ENCODE measurements around the gene KCTD13.
A peak's percentile ranks its signal among the peaks of the same experiment; 100 is the strongest.
"Not testable (repeated sequence)": the region's sequence is repeated elsewhere in the genome, so short reads cannot be mapped to it uniquely, and the experiment has no call there.

Gene KCTD13

GRCh38 chr16:29877266-29877961, 48.6 kb downstream of the KCTD13 start:
- DNase-seq = peak; percentile 41 to 52

DNA sequence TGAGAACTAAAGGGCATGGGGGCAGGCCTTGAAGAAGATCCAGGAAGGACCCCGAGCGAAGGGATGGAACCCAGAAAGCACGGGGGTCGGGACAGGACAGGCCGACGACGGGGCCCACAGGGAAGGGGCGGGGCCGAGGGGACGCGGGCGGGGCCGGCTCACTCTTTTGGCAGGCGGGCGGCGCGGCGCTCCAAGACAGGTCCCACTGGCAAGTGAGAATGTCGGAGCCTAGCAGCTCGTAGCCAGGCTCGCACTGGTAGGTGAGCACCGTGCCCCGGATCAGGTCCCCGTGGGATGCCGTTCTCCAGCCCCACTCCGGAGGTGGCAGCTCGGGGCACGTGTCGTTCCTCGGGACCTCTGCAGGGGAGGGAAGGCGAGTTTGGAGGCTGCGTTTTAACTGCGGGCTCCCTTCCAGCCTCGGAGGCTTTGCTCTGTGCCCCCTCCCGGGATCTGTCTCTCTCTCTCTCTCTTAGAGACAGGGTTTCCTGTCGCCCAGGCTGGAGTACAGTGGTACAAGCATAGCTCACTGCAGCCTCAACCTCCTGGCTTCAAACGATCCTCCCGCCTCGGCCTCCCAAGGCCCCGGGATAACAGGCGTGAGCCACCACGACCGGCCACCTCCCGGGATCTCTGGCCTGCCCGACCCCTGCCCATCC, 49.3 kb downstream of the KCTD13 start:
- DNase-seq = no peak

DNA sequence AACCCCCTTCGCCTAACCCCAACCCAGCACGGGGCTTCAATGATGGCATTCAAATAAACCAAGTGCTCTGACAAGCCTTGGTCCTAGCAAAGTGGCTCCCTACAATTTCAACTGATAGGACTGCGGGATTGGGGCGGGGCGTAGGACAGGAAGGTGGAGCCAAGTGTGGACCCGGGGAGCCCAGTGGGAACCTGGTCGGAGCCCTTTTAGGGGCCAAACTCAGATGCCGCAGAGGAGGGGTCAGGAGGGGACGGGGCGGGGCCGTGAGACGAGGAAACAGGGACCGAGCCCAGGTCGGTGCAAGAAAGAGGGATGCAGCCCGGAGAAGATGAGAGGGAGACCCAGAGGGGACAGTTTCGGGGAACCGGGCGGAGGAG, 49.8 kb downstream of the KCTD13 start:
- no peak for DNase-seq

GRCh38 chr16:29875206-29875605, 50.8 kb downstream of the KCTD13 start:
- DNase-seq = no peak

GRCh38 chr16:29873319-29873718, 52.7 kb downstream of the KCTD13 start:
- no peak for DNase-seq

DNA sequence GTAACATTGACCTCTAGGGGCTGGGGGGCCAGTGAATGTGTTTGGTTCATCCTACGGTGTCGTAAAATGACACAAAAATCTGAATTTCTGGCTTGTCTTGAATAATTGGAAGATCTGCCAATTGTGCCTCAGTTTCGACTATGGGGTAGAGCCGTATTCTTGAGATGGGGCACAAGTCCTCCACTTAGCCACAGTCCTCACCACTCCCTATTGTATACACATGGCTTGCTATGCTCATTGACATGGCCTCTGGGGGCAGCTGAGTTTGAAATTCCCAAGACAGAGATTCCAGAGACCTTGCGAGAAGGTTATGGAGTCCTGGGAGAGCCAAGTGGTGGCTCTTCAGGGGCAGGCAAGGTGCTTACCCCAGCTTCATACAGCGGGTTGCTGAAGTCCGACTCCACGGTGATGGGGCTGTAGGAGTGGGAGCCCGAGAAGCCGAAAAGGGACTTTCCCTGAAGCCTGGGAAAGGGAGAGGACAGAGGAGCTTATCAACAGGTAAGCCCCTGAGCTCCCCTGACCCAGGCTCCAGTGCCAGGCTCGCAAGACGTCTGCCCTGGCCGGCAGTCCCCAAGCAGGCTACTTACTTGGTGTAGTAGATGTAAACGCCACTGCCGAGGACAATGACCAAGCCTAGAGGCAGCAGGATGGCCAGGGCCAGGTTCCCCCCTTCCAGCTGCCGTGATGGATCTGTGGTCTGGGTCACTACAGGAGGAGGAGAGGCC, 54.0 kb downstream of the KCTD13 start:
- no peak for DNase-seq

DNA sequence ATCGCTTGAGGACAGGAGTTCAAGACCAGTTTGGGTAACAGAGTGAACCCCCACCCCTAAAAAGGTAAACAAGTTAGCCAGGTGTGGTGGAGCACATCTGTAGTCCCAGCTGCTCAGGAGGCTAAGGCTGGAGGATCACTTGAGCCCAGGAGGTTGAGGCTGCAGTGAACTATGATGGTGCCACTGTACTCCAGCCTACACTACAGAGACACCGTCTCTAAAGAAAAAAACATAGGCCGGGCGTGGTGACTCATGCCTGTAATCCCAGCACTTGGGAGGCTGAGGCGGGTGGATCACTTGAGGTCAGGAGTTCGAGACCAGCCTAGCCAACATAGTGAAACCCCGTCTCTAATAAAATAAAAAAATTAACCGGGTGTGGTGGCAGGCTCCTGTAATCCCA, 57.0 kb downstream of the KCTD13 start:
- DNase-seq = not testable (repeated sequence)

DNA sequence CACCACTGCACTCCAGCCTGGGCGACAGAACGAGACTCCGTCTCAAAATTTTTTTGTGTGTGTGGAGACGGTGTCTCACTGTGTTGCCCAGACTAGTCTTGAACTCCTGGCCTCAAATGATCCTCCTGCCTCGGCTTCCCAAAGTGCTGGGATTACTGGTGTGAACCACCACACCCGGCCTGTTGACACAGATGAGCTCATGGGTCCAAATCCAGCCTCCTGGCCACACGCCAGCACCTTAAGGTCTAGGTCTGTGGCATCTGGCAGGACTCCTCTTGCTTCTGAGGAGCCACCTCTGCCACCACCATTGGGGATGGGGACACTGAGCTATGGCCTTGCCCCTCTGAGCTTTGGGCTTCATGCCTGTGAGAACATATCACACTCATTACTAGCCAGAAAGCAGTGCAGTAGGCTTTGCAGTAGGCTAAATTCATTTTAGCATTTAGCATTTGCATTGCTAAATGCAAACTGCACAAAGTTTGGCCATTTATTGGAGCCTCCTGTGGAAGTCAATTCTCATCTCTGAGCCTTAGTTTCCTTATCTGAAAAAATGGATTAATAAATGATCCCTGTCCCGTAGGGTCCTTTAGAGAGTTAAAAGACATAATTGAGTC, 57.5 kb downstream of the KCTD13 start:
- DNase-seq = no peak

GRCh38 chr16:29864205-29864604, 61.8 kb downstream of the KCTD13 start:
- DNase-seq = no peak

DNA sequence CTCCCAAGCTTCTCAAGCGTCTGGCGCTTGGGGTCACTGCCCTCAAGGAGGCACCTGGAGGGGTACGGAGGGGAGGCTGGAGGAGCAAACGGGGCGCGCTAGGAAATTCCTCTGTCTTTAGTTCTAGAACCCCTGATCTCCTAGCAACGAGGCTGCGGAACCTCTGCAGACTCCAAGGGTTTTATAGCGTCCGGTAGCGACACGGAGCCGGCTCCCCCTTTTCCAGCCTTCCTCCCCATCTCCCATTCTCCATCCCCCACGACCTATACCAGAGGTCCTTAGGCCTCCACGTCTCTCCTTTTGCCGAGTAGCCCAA, 62.4 kb downstream of the KCTD13 start:
- no peak for DNase-seq

DNA sequence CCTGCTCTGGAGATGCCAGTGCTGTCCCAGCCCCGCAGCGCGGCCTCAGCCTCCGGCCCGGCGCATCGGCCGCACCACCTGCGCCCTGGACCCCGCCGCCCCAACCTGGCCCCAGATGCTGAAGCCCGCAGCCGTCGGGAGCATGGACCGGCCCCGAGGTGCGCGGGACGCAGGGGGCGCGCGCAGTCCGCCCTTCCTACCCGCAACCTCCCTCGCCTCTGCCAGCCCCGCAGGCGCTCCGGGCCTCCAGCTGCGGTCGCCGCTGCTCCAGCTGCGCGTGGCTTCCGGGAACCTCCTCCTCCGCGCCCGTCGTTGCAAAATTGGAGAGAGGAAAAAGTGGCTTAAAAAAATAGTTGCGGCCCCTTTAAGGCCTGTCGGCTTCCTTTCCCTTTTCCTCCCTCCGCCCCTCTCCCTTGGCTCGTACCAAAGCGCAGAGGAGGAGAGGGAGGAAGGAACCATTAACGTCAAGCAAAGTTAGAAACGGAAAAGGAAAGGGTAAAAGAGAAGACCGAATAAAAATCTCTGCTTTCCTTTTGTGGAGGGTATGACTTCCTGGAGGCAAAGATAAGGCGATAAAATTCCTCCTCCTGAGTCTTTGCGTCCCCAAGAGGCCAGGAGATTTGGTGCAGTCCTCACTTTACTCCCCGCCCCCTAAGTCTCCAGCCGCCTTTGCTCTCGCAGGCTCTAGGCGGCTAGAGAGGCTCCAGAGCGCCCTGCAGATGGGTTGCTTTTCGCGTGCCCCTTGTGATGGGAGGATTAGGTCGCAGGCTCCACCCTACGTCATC, 63.0 kb downstream of the KCTD13 start, which contains the start of gene CDIPT:
CDIPT (minus strand) TSS at position 343 of the 785 bp plus-strand sequence. CDS start 369 bp downstream, outside the sequence.
- peak; percentile 96 to 98 for DNase-seq

GRCh38 chr16:29862383-29862883, 63.6 kb downstream of the KCTD13 start:
- peak in 1 of 2 experiments; percentile 2 for DNase-seq

DNA sequence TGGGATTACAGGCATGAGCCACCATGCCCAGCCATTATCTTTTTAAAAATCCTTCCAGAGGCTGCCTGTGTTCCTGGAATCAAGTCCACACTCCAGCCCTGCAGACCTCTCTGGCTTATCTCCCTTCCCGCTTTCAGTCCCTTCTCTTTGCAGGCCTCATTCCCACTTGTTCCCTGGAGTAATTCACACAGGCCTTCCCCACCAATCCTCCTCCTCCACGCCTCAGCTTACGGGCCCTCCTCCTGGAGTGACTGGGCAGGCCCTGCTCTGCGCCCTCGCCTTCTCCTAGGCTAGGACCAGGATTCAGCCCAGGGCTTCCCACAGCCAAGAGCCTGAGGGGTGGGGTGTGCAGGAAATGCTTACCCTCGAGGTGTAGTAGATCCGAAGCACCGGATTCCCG, 65.8 kb downstream of the KCTD13 start:
- DNase-seq = no peak

DNA sequence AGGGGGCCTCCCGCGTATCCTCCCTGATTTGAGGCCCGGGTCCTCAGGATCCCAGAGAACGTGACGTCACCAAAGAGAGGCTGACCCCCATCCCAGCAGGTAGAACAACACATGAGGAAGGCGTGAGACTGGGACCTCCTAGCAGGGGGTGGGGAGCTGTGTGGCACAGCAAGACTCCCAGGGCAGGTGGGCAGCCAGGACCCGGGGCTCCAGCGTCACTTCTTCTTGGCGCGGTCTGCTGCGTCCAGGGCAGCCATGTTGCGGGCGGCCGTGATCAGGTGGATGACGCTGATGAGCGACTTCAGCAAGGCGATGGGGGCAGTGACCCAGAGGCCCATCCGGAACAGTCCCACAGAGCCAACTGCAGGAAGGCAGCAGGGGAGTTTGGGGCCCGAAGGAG, 67.1 kb downstream of the KCTD13 start:
- no peak for DNase-seq

- no peak for DNase-seq
Measured at GRCh38 chr16:29858149-29858849, 67.7 kb downstream of the KCTD13 start.

DNA sequence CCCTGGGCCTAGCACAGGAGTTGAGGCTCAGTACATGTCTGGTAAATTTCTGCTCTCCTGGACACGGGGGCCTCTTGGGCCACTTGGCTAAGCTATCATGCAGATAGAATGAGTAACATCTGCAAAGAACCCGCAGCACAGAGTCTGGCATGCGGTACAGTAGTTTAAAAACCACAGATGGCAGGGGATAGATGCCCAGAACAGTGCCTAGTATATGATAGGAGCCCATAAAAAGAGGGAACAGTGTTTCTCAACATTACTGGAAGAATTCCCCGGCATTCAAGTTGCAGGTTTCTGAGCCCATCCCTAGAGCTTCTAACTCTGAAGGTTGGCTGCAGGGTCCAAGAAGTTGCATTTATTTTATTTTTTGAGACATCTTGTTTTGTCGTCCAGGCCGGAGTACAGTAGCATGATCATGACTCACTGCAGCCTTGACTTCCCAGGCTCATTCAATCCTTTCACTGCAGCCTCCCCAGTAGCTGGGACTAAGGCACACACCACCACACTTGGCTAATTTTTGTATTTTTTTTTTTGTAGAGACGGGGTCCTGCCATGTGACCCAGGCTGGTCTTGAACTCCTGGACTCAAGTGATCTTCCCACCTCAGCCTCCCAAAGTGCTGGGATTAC, 68.8 kb downstream of the KCTD13 start:
- no peak for DNase-seq

Data from NCI-H526 (cell line).